ENCODE data around the gene GABRA5. TPM values are rescaled to one million over a fixed set of nuclear protein-coding genes. Genes with fewer than 3 reads are reported as not detected.
"Not testable (repeated sequence)": the region's sequence is repeated elsewhere in the genome, so short reads cannot be mapped to it uniquely, and the experiment has no call there.

The GABRA5 gene
- total RNA-seq, 1 donor from 2014 or later, result not detected

DNA sequence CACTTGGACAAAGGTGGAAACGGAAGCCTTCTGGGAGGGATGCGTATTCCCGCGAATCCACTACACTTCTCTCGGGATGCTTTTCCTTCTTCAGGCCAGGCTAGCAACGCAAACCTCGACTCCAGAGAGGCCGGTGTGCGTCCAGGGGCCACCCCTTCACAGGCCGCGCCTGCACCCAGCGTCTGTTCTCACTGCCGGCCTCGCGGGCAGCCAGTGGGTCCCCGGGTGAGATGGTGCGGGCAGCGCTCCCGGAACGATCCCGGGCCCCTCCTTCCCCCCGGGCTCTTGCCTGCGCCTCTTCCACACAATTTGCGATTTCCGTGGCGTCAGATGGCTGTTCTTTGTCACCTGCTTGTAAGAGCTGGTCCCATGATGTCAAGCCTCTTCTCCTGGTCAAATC is 27.3 kb downstream of the GABRA5 start:
- intact Hi-C loops (cut with DNase I), result loop anchor here (10.0 kb wide), 1 partner anchor 461 kb away; no protein-coding TSS in a partner anchor
- no peak for ATAC-seq
- no peak for DNase-seq (ENCODE audit: missing footprints)

DNA sequence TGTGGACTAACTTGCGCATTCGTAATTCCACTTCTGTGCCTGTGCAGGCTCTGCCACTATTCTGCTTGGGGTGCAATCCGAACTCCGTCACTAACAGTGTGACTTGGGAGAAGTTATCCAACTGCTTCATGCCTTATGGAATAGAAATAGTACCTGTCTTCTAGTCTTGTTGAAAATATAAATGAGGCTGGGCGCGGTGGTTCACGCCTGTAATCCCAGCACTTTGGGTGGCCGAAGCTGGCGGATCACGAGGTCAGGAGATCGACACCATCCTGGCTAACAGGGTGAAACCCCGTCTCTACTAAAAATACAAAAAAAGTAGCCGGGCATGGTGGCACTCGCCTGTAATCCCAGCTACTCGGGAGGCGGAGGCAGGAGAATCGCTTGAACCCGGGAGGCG is 28.5 kb downstream of the GABRA5 start:
- not testable (repeated sequence) for DNase-seq (ENCODE audit: missing footprints); ATAC-seq
- intact Hi-C loops (cut with DNase I), result loop anchor here (10.0 kb wide), 1 partner anchor 459 kb away; no protein-coding TSS in a partner anchor

DNA sequence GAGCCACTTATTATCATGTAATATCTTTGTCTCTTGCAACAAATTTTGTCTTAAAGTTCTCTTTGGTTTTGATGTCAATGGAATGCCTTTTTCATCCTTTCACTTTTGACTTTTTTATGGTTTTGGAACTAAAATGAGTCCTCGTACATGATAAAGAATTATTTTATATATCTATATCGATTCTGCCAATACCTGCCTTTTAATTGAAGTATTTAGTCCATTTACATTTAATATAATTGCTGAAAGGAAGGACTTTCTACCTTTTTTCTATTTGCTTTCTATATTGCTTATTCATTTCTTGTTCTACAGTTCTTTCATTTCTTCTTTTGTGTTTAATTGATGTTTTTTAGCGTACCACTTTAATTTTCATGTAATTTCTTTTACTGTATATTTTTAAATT is 32.8 kb downstream of the GABRA5 start:
- intact Hi-C loops (cut with DNase I), result loop anchor here (10.0 kb wide), 1 partner anchor 455 kb away; no protein-coding TSS in a partner anchor
- no peak for DNase-seq (ENCODE audit: missing footprints)
- ATAC-seq, result no peak

DNA sequence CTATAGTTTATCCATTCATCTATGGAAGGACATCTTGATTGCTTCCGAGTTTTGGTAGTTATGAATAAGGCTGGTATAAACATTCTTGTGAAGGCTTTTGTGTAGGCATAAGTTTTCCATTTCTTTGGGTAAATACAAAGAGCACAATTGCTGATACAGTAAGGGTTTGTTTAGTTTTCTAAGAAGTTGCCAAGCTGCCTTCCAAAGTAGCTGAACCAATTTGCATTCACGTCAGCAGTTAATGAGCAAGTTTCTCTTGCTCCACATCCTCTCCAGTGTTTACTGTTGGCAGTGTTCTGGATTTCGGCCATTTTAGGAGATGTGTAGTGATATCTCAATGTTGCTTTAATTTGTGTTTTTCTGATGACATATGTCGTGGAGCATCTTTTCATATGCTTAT is 34.2 kb downstream of the GABRA5 start:
- intact Hi-C loops (cut with DNase I), result no loop called here
- ATAC-seq (no peak), DNase-seq (ENCODE audit: missing footprints) (no peak)

DNA sequence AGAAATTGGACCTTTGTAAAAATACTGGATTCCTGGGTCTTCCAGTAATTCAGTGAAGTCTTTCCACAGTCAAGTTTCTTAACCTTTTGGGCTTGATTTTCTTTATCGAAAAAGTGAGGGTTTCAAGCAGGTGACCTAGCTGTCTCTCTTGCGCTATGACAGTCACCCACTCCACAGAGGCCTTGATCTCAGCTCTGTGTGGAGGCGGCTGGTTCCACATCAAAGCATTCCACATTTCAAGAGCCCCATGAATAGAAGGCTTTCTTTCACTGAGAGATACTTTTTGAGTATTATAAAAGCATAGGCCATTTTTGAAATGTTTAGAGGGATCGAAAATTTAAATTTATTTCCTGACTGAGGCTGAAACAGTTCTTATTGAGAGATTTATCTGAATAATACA is 43.9 kb downstream of the GABRA5 start:
- intact Hi-C loops (cut with DNase I), result no loop called here
- ATAC-seq (no peak), DNase-seq (ENCODE audit: missing footprints) (no peak)

DNA sequence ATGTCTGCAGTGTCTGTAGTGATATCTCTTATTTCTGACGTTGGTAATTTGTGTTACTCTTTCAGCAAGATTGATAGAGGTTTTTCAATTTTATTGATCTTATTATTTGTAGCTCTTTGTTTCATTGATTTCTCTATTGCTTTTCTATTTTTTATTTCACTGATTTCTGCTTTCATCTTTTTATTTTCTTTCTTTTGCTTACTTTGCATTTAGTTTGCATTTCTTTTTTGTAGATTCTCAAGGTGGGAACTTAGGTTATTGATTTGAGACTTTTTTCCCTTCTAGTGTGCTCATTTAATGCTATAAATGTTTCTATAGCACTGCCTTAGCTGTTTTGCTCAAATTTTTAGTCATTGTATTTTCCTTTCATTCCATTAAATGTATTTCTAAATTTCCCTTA is 54.6 kb downstream of the GABRA5 start:
- no peak for ATAC-seq
- DNase-seq (ENCODE audit: missing footprints), result no peak
- intact Hi-C loops (cut with DNase I), result no loop called here

DNA sequence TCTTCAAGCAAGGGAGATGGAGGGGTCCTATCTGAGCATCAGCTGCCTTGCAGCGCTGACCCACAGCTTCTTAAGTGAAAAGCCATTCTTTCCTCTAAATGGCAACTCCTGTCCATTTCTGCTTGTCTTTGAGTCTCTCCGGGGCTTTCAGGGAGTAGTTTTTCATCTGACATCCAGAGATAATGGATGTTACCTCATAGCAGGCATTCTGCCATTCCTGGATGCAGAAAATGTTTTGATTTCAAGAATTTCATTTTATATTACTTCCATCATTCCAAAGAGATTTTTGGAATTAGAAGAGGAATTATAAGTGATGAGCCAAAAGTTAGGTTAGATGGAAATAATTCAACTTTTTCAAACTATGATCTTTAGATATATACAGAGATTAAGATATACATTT is 59.2 kb downstream of the GABRA5 start:
- no peak for ATAC-seq
- DNase-seq (ENCODE audit: missing footprints), result no peak
- intact Hi-C loops (cut with DNase I), result no loop called here

DNA sequence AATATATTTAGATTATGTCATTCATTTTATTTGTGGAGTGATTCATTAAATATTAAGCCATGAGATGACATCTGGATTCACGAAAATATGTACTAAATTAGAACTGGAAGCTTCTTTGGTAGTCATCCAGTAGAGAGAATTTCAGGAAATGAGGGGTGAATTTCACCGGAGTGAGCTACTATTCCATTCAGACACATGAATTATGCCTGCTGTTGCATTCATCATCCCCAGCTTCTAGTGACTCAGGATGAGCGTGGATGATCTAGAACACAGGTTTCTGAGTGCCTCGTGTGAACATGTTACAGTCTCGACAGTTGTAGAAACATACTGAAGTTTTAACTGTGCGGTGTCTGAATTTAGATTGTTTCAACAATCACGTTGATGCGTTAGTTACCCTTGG is 61.2 kb downstream of the GABRA5 start:
- intact Hi-C loops (cut with DNase I), result no loop called here

DNA sequence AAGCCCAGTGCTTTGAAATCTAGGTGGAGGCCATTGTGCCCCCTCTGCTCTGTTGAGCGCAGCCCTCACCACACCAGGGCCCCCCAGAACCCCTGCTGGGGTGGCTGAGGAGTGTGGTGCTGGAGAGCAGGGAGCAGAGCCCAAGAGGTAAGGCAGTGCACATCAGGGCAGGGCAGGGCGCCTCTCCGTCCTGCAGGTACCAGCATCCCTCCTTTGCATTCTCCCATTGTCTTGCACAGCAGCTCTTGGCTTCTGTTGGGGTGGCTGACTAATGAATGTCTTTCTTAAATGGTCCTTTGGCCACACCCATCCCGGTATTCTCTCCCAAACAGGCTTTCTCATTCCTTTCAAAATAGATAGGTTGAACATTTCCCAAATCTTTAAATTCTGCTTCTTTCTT is 62.7 kb downstream of the GABRA5 start:
- ATAC-seq (no peak), DNase-seq (ENCODE audit: missing footprints) (no peak)
- intact Hi-C loops (cut with DNase I), result no loop called here

More for the DNA sequence above, 61.2 kb downstream of the GABRA5 start:
- DNase-seq (ENCODE audit: missing footprints) (no peak), ATAC-seq (no peak)

DNA sequence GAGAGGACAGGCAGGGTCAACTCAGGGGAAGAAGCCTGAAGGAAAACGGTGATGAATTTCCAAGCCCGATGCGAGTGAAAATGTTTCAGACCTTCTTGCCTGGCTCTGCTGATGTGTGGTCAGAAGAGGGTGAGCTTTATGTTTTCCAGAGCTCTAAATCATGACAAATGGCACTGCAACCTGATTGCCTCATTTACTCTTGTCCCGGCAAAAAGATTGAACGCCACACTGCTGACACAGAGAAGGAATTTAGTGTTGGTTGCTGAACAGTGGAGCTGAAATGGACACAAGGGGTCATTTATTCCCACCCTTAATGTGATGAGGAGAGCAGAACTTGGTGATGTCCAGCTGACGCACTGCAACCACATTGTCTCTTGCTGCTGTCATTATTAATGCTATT is 68.0 kb downstream of the GABRA5 start:
- no peak for ATAC-seq
- intact Hi-C loops (cut with DNase I), result no loop called here
- DNase-seq (ENCODE audit: missing footprints), result no peak

DNA sequence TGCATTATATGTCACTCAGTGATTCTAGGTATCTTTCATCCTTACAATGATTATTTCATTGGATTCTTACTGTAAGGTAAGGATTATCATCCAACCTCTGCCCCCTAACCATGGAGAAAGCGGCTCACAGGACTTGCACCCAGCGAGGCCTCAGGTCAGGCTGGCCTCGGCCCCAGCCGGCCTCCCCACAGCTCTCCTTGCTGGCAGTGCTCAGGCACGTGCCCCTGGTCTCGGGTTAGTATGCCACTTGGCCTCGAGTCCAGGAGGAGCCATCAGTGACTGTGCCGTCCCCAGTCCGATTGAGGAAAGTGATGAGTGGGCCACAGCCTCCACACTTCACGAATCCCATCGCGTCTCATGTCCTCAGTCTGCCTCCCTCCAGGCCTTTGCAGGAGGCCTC is 68.5 kb downstream of the GABRA5 start:
- DNase-seq (ENCODE audit: missing footprints), result no peak
- ATAC-seq, result no peak
- intact Hi-C loops (cut with DNase I), result no loop called here

DNA sequence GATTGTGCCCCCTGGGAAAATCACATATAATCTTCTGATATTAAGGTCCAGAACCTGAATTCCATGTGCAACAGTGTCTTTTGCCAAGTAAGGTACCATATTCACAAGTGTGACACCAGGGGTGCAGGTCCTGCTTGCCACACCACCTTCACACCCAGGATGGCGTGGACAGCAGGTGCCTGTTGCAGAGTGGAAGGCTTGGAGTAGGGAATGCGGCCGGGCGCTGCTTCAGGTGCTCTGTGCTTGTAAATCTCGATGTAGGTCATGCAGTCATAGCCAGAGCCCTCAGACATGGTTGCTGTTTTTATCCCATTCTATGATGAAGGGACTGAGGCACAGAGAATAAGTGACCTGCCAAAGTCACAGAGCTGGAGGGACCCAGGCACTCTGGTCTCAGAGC is 69.6 kb downstream of the GABRA5 start:
- intact Hi-C loops (cut with DNase I), result no loop called here
- ATAC-seq (no peak), DNase-seq (ENCODE audit: missing footprints) (no peak)

DNA sequence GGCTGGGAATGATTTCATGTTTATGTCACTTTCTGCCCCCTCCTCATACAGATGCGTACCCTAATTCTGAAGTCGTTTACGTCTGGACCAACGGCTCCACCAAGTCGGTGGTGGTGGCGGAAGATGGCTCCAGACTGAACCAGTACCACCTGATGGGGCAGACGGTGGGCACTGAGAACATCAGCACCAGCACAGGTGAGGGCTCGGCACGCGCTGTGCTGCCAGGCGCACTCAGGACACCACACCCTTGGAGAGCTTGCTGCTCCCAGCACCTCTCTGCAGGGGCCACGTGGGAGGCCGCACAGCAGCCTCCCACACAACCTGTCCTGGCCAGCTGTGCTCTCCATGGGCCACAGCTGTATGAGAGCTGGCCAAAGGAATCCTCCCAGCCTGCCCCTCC is 70.3 kb downstream of the GABRA5 start:
- intact Hi-C loops (cut with DNase I), result no loop called here
- ATAC-seq (no peak), DNase-seq (ENCODE audit: missing footprints) (no peak)

DNA sequence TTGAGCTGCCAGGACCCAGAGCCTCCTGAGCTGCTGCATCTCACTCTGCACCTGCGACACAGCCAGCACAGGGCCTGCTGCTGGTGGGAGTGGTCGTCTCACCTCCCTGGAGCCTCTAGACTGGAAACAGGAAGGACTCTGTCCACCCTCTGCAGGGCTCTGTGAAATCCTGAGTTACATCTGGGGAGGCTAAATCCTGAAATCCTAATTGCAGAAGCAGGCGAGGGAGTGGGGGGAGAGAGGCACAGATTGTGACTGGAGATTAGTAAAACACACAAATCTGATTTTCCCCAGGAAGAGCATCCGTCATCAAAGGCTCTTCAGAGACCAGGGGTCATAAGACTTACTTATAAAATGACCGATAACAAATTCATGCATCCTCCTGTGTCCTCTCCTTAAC is 72.5 kb downstream of the GABRA5 start:
- intact Hi-C loops (cut with DNase I), result no loop called here
- DNase-seq (ENCODE audit: missing footprints) (no peak), ATAC-seq (no peak)

DNA sequence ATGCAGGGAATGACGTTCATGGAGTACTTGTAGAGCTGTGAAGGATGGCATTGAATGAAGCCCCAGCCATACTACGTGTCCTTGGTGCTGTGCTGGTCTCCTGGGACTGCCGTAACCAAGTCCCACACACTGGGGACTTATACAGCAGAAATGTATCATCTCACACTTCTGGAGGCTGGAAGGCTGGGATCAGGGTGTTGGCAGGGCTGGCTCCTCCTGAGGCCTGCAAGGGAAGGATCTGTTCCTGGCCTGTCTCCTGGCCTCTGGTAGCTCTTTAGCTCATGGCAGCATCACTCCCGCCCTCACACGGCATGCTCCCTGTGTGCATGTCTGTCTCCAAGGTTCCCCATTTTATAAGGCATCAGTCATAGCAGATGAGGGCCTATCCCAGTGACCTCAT is 74.6 kb downstream of the GABRA5 start:
- intact Hi-C loops (cut with DNase I), result no loop called here
- no peak for ATAC-seq
- DNase-seq (ENCODE audit: missing footprints), result no peak

DNA sequence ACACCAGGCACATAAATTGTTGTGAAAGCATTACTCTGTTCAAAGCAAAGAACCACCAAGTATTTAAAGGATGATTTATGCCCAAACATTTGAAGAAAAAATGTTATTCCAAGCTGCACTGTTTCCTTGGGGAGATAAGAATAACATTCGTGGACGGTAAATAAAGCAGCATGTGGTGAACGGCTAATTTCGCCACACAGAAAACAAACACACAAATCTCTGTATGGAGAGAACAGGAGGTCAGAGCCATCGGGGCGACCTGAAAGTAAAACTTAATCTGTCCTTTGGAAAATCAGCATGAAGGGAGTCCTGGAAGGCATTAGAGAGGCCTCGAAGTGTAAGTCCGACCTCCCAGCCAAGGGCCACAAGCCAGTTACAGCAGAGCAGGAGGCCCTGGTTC is 77.0 kb downstream of the GABRA5 start:
- intact Hi-C loops (cut with DNase I), result no loop called here
- DNase-seq (ENCODE audit: missing footprints), result no peak

DNA sequence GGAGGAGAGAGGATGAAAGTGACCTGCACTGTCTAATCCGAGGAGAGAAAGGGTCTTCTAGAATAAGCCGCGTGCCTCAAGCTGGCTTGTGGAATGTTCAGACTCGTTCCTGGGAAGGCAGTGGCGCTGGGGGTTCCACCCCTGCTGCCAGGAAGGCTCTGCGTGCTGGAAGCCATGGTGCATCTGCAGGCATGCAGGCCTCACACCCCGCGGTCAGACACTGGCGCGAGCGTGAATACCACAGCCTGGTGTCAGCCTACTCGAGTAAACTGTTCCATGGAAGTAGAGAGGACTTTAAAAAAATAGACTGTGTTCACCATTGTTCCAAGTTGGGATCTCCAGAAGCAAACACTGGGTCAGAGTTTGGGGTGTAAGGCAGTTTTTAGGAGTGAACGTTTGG is 78.2 kb downstream of the GABRA5 start:
- no peak for ATAC-seq
- intact Hi-C loops (cut with DNase I), result no loop called here
- DNase-seq (ENCODE audit: missing footprints), result no peak

More for the DNA sequence above, 77.0 kb downstream of the GABRA5 start:
- no peak for ATAC-seq

DNA sequence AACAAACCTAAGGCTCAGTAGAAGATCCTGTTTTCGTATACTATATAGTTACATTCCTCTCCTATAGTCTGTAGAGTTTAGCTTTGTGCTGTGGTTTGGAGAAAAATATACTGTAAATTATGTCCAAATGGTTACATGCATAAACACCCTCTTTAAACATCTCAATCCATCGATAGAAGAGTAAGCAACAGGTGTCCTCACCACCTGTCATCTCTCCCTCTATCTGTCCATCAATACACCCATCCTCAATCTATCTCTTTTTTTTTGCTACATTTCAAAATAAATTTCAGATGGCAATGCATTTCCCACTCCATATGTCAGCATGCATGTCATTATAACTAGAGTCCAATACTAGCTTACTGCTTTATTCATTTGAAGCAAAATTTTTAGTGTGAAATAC is 83.1 kb downstream of the GABRA5 start:
- no peak for DNase-seq (ENCODE audit: missing footprints)

DNA sequence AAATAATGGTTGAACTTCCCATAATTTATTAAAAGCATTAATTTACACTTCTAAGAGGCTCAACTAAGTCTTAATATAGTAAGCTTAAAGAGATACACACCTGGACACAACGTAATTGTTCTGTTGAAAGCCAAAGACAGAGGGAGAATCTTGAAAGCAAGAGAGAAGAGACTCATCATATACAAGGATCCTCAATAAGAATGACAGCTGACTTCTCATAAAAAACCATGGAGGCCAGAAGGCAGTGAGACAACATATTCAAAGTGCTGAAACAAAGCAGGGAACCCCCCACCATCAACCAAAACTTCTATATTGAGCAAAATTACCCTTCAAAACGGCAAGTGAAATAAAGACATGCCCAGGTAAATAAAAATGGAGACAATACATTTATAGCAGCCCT is 87.5 kb downstream of the GABRA5 start:
- intact Hi-C loops (cut with DNase I), result no loop called here
- no peak for ATAC-seq

More for the DNA sequence above, 83.1 kb downstream of the GABRA5 start:
- ATAC-seq, result no peak
- intact Hi-C loops (cut with DNase I), result no loop called here

DNA sequence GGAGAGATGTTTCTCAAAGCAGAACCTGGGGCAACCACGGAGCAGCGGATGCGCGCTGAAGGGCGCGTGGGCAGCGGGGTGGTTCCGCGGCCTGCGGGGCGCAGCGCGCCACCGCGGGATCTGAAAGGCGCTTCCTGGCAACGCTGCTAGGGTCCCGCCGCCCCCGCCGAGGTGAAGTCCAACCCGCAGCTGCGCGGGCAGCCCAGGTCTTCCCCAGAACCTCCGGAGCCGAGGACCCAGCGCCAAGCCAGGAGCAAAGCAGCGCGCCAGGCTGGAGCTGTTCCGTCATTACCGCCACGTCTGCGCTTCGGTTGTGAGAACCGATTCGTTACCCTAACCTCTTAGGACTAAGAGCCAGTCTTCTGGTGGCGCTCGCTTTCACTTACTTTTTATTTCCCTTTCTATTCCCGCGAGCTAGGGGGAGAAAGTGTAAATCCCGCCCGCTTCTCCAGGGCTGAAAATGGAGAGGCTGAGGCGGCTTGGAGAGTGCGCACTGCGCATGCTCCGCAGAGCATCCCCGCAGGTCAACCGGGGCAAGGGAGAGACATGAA is 100.9 kb downstream of the GABRA5 start:
- ATAC-seq (no peak), DNase-seq (ENCODE audit: missing footprints) (no peak)
- intact Hi-C loops (cut with DNase I), result no loop called here

More for the DNA sequence above, 87.5 kb downstream of the GABRA5 start:
- DNase-seq (ENCODE audit: missing footprints), result no peak

DNA sequence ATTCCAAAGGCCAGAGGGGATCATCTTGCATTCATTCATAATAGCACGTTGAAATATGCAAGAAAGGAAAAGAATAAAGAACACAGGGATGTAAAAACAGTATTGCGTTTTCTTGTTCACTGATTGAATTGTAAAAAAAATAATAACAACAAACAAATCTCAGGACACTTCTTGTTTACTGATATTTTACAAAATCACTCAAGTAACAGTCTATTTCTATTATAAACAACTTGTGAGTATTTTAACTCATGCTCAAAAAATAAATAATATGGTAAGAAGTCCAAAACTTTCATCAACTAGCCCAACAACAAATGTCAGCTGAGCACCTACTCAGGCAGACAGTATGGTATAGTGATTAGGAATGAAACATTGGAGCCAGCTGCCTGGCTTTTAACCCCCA is 101.9 kb downstream of the GABRA5 start:
- ATAC-seq (no peak), DNase-seq (ENCODE audit: missing footprints) (no peak)
- intact Hi-C loops (cut with DNase I), result no loop called here

Data from Right ventricle myocardium inferior (tissue), 1 donor.